GM10248 (cell line): ENCODE data around the gene PSMD13.

Source experiments
- CTCF ChIA-PET: fragments of 300-600 bp; sonication (Branson Sonifier 250); formaldehyde crosslinking; extraction: SDS; loops from one replicate; lab custom pipeline; 2021; ENCODE audit warnings: antibody characterized with exemption; lab: Yijun Ruan, JAX
- POLR2A ChIA-PET: fragments of 350-650 bp; sonication (Branson Sonifier 250); formaldehyde crosslinking; extraction: SDS; loops from one replicate; lab custom pipeline; 2020; ENCODE audit warnings: antibody characterized with exemption; lab: Yijun Ruan, JAX
- DNase-seq: peaks from one replicate; pipeline ENCODE4 v3.0.0; 2012; ENCODE audit errors: extremely low spot score
- CTCF ChIP-seq: IDR thresholded peaks from 2 replicates; pipeline ENCODE4 v1.5.1; 2012; ENCODE audit warnings: mild to moderate bottlenecking, low read depth; ENCODE audit errors: extremely low read depth, missing control alignments, control extremely low read depth

The PSMD13 gene

DNA sequence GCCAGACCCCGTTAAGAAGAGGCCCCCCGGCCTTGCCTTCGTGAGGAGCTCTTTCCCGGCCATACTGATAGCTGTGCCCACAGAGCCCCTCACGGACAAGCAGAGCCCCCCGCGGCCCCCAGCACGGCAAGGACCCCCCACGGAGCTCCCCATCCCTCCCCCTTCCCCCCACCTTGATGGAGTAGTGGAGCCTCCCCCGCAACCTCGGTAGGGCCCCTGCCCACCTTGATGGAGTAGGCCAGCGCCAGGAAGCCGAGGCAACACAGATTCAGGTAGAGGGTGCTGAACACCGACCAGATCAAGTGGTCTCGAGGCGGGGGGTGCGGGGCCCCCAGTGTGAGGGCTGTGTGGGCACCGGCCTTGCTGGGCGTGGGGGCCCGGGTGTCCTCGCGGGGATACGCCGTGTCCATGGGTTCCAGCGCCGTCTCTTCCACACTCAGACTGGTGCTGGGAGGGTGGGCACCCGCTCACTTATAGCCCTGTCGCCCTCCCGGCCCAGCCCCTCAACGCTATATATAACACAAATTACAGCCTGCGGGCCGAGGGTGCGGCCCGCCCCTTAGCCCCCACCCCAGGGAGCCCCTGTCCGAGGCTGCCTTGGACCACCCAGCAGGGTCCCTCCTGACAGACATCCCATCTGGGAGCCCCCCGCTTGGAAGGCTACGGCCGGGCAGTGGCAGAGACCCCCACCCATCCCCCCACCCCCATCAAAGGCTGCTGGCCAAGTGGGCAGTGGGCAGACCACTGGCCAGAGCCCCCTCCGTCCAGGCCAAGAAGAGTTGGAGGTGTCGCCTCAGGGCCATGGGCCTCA, 62.5 kb downstream of the PSMD13 start, which contains the start of gene IFITM5:
TSS of gene IFITM5 (minus strand) at position 446 of the 811 bp plus-strand sequence. CDS start at position 410, 36 bp downstream.
- no peak for DNase-seq
- POLR2A ChIA-PET = no interaction called here
- no peak for TF ChIP-seq CTCF
- CTCF ChIA-PET = interaction anchor here (1.2 to 2.0 kb wide), 4 partner anchors 13 to 220 kb away, joined by 3 to 13 read pairs (median 4); no protein-coding TSS in a partner anchor

DNA sequence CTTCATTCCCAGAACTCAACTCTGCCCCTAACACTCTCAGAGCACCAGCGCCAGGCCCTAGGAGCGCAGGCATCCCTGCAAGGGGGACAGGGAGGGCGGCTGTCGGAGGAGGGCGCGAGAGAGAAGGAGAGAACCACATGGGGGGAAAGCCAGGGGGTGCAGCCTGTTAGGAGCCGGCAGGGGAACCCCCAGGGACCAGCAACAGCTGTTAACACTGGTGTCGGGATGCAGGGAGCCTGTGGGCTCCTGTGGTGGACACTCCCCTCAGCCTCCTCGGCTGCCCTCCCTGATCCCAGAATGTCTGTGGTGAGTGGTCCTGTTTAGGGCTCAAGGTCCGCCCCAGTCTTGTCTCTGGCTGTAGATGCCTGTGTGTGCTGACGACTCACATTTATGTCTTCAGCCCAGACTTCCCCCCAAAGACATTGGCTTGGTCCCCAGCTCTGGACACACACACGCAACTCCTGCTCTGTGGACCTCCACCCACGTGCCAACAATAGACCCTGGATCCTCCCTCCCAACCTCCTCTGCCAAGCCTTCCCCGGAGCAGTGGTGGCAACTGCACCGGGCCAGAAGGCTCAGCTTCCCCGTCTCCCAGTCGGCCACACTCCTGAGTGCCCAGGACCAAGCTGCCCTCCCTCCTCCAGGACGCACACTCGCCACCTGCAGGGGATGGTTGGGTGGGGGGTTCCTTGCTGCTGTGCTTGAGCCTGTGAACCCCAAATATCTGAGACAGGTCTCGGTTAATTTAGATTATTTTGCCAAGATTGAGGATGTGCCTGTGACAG, 63.4 kb downstream of the PSMD13 start:
- ChIA-PET CTCF (interaction anchor here (1.0 to 2.9 kb wide), 3 partner anchors 10 to 49 kb away, joined by 3 to 10 read pairs (median 5); no protein-coding TSS in a partner anchor), POLR2A (interaction anchor here (0.6 kb wide), 1 partner anchor 52 kb away, joined by 3 read pairs; no protein-coding TSS in a partner anchor)
- DNase-seq = no peak
- TF ChIP-seq CTCF = peak; percentile 41
